ENCODE data around the gene RSRP1. TPM values are rescaled to one million over a fixed set of nuclear protein-coding genes. Genes with fewer than 3 reads are reported as not detected.

RSRP1 gene
- total RNA-seq, 4 donors from 2014 or later = 10.3 to 43.0 (median 20.9) TPM

DNA sequence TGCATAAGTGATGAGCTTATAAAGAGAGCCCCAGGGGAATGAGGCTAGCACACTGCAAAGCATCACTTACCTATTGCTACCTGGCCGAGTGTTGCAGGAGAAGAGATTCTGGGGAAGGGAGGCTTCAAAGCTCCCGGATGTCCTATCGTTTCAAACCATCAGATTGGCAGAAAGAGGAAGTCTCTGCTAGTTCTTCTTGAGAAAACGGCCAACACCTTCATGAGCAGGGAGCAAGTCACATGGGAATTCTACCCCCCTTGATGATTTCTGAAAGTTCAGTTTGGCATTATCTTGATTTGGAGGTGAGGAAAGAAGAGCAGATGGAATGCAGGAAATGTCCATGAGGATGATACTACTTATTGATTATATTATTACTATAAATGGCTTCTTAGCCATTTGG, 31.1 kb downstream of the RSRP1 start:
- no peaks in the 10 kb centered on the region for H3K4me1 ChIP-seq
- in situ Hi-C loops (cut with MboI; ENCODE audit: low sequenced_read_pairs in 4 of 4) (loop anchor here in 2 of 4 donors (25.0 kb wide), 2 partner anchors 529 to 554 kb away; no protein-coding TSS in a partner anchor), intact Hi-C loops (cut with DNase I; ENCODE audit: low total_unique reads) (no loop called here)
- H3K27me3 ChIP-seq = peaks cover 0 to 1% (median 0%) of the 10 kb centered on the region in 3 donors
- no peak overlapping the region for H3K4me3 ChIP-seq
- TF ChIP-seq POLR2A (IDR thresholded peaks at IDR 0.05) = no peak
- TF ChIP-seq, protein P1, sequence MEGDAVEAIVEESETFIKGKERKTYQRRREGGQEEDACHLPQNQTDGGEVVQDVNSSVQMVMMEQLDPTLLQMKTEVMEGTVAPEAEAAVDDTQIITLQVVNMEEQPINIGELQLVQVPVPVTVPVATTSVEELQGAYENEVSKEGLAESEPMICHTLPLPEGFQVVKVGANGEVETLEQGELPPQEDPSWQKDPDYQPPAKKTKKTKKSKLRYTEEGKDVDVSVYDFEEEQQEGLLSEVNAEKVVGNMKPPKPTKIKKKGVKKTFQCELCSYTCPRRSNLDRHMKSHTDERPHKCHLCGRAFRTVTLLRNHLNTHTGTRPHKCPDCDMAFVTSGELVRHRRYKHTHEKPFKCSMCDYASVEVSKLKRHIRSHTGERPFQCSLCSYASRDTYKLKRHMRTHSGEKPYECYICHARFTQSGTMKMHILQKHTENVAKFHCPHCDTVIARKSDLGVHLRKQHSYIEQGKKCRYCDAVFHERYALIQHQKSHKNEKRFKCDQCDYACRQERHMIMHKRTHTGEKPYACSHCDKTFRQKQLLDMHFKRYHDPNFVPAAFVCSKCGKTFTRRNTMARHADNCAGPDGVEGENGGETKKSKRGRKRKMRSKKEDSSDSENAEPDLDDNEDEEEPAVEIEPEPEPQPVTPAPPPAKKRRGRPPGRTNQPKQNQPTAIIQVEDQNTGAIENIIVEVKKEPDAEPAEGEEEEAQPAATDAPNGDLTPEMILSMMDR (IDR thresholded peaks at IDR 0.05 in 4 of 5, conservative IDR thresholded peaks at IDR 0.05 in 1 of 5) = no peak
- no peaks in the 10 kb centered on the region for H3K9me3 ChIP-seq
- peaks cover 0 to 16% of the 10 kb centered on the region in 2 donors for H3K36me3 ChIP-seq
- DNase-seq = no peak
- no peak for ATAC-seq
- no peak overlapping the region for H3K27ac ChIP-seq

DNA sequence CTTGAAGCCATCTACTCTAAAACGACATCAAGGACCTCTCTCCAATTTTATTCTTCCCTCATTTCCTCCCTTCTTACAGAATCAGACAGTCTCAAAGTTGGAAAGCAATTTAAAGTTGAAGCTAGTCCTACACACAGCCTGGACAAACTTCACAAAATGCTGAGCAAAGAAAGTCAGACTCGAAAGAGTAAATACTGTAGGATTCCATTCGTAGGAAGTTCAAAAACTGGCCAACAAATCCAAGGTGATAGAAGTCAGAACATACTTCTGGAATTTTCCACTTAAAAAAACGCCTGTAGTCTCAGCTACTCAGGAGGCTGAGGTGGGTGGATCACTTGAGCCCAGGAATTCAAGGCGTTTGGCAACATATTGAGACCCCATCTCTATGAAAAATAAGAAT, 34.5 kb downstream of the RSRP1 start:
- H3K4me3 ChIP-seq = no peak overlapping the region
- no peaks in the 10 kb centered on the region for H3K4me1 ChIP-seq
- no peak overlapping the region for H3K27ac ChIP-seq
- in situ Hi-C loops (cut with MboI; ENCODE audit: low sequenced_read_pairs in 4 of 4) = loop anchor here in 2 of 4 donors (25.0 kb wide), 2 partner anchors 525 to 550 kb away; no protein-coding TSS in a partner anchor
- H3K9me3 ChIP-seq = no peaks in the 10 kb centered on the region
- TF ChIP-seq, protein P1 (IDR thresholded peaks at IDR 0.05 in 4 of 5, conservative IDR thresholded peaks at IDR 0.05 in 1 of 5) = no peak
- TF ChIP-seq POLR2A (IDR thresholded peaks at IDR 0.05) = no peak
- ATAC-seq (no peak), DNase-seq (no peak)
- H3K36me3 ChIP-seq = no peaks in the 10 kb centered on the region
- intact Hi-C loops (cut with DNase I; ENCODE audit: low total_unique reads) = no loop called here
- peaks cover 0 to 11% (median 0%) of the 10 kb centered on the region in 3 donors for H3K27me3 ChIP-seq

DNA sequence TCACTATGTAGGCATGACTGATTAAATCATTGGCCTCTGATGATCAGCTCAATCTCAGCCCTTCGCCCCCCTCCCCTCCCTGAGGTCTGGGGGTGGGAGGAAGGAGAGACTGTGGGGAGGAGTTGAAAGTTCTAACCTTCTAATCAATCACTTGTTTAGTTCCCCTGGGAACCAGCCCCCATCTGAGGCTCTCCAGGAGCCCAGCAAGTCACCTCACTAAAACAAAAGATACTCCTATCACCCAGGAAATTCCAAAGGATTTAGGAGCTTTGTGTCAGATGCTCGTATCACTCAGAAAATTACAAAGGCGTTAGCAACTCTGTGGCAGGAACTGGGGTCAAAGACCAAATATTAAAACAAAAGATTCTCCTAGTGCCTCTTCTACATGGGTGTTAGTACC, 36.5 kb downstream of the RSRP1 start:
- Histone ChIP-seq H3K27ac (no peak overlapping the region), H3K9me3 (no peaks in the 10 kb centered on the region), H3K27me3 (peaks cover 0 to 13% (median 0%) of the 10 kb centered on the region in 3 donors), H3K4me1 (no peaks in the 10 kb centered on the region), H3K4me3 (no peak overlapping the region), H3K36me3 (no peaks in the 10 kb centered on the region)
- no peak for DNase-seq
- TF ChIP-seq POLR2A (IDR thresholded peaks at IDR 0.05) = no peak
- TF ChIP-seq, protein P1 (IDR thresholded peaks at IDR 0.05 in 4 of 5, conservative IDR thresholded peaks at IDR 0.05 in 1 of 5) = no peak
- no peak for ATAC-seq
- in situ Hi-C loops (cut with MboI; ENCODE audit: low sequenced_read_pairs in 4 of 4) = loop anchor here in 2 of 4 donors (25.0 kb wide), 2 partner anchors 523 to 548 kb away; no protein-coding TSS in a partner anchor
- intact Hi-C loops (cut with DNase I; ENCODE audit: low total_unique reads) = no loop called here

DNA sequence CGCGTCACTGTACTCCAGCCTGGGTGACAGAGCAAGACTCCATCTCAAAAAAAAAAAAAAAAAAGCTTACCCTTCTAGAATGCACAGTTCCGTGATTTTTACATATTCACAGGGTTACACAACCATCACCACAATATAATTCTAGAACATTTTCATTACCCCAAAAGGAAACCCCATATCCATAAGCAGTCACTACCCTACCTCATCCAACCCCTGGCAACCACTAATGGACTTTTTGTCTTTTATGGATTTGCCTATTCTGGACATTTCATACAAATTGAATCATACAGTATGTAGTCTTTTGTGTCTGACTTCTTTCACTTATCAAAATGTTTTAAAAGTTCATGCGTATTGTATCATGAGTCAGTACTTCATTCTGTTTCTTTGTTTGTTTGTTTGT, 37.7 kb downstream of the RSRP1 start:
- no peak overlapping the region for H3K27ac ChIP-seq
- H3K4me1 ChIP-seq = no peaks in the 10 kb centered on the region
- intact Hi-C loops (cut with DNase I; ENCODE audit: low total_unique reads) = loop anchor here (10.0 kb wide), 1 partner anchor 275 kb away; the partner anchor contains the start of gene RUNX3
- in situ Hi-C loops (cut with MboI; ENCODE audit: low sequenced_read_pairs in 4 of 4) = loop anchor here in 3 of 4 donors (10.0 to 25.0 kb wide), 3 partner anchors 355 to 547 kb away; no protein-coding TSS in a partner anchor
- no peak overlapping the region for H3K4me3 ChIP-seq
- ATAC-seq (no peak), DNase-seq (no peak)
- no peaks in the 10 kb centered on the region for H3K9me3 ChIP-seq
- H3K36me3 ChIP-seq = no peaks in the 10 kb centered on the region
- H3K27me3 ChIP-seq = peaks cover 0 to 15% (median 0%) of the 10 kb centered on the region in 3 donors
- TF ChIP-seq POLR2A (IDR thresholded peaks at IDR 0.05) = no peak
- TF ChIP-seq, protein P1 (IDR thresholded peaks at IDR 0.05 in 4 of 5, conservative IDR thresholded peaks at IDR 0.05 in 1 of 5) = no peak
